Right ventricle myocardium inferior (tissue), 1 donor: ENCODE measurements around the gene RFC2. TPM values are rescaled to one million over a fixed set of nuclear protein-coding genes. Genes with fewer than 3 reads are reported as not detected.
"Not testable (repeated sequence)": the region's sequence is repeated elsewhere in the genome, so short reads cannot be mapped to it uniquely, and the experiment has no call there.

Experiments used
- ATAC-seq: fragments of 200-7000 bp; cut with Tn5 transposase; one replicate; pipeline ENCODE4 v1.9.1; 2020; ENCODE audit warnings: mild to moderate bottlenecking, moderate library complexity
- DNase-seq: peaks from one replicate; pipeline ENCODE4 v3.0.0; 2021; ENCODE audit errors: missing footprints
- intact Hi-C: fragments of 100-400 bp; cut with DNase I; formaldehyde crosslinking; loops from one replicate; pipeline ENCODE4 v1.11.0; 2022
- total RNA-seq: library from RNA; stranded (reverse); fragmentation: NEBNext Ultra II Directional; extraction: Animal tissue kit (Norgen Biotek cat#: 25700); gene quantifications from one replicate; pipeline ENCODE4 v1.2.1, GENCODE V29; 2021
- donor health status: DM: no; HTN: yes; CAD: no; lungs with severe emphysema.

RFC2 gene
- total RNA-seq, 1 donor from 2014 or later, result 12.4 TPM

DNA sequence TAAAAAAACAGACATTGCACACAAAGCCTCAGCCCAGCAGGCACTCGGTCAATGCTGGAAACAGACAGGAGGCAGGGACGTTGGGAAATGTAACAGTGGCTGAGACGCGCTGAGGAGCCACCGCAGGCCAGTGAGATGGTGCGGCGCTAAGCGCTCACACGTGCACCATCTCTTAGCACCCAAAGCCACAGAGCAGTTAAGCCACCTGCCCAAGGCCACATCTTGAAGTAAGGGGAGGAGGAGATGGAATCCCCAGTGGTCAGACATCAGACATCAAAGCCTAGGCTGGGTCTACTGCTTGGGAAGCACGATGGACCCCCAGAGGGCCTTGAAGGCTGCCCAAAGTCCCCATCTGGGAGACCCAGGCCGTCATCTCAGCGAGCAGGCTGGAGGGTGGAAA is 28.8 kb downstream of the RFC2 start:
- intact Hi-C loops, result no loop called here
- DNase-seq, result peak; percentile 33
- ATAC-seq, result no peak

DNA sequence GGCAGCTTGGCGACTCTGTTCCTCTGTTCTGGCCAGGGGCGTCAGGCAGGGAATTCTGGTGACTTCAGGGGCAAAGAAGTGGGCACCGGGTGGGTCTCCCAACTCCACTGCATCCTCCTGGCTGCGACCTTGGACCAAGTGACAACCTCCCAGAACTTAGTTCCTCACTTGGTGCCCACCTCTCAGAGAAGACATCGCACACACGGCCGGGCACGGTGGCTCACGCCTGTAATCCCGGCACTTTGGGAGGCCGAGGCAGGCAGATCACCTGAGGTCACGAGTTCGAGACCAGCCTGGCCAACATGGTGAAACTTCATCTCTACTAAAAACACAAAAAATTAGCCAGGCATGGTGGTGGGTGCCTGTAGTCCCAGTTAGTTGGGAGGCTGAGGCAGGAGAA is 29.3 kb downstream of the RFC2 start:
- peak; percentile 9 for DNase-seq
- intact Hi-C loops, ATAC-seq: not testable (repeated sequence)

DNA sequence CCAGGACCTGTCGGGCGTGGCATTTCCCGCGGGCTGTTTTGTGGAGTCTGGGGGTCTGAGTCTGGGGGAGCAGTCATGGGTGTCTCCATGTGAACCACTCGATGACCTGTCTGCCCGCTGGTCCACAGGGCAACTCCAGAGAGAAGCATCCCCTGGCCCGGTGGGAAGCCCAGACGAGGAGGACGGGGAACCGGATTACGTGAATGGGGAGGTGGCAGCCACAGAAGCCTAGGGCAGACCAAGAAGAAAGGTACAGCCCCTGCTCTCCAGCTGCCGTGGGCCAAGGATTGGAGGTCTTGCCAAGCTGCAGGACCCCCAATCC is 29.7 kb downstream of the RFC2 start:
- intact Hi-C loops, result no loop called here
- ATAC-seq (no peak), DNase-seq (peak; percentile 58)

- ATAC-seq, result no peak
- intact Hi-C loops, result no loop called here
- no peak for DNase-seq
Observed at GRCh38 chr7:74223711-74224510, 30.3 kb downstream of the RFC2 start.

DNA sequence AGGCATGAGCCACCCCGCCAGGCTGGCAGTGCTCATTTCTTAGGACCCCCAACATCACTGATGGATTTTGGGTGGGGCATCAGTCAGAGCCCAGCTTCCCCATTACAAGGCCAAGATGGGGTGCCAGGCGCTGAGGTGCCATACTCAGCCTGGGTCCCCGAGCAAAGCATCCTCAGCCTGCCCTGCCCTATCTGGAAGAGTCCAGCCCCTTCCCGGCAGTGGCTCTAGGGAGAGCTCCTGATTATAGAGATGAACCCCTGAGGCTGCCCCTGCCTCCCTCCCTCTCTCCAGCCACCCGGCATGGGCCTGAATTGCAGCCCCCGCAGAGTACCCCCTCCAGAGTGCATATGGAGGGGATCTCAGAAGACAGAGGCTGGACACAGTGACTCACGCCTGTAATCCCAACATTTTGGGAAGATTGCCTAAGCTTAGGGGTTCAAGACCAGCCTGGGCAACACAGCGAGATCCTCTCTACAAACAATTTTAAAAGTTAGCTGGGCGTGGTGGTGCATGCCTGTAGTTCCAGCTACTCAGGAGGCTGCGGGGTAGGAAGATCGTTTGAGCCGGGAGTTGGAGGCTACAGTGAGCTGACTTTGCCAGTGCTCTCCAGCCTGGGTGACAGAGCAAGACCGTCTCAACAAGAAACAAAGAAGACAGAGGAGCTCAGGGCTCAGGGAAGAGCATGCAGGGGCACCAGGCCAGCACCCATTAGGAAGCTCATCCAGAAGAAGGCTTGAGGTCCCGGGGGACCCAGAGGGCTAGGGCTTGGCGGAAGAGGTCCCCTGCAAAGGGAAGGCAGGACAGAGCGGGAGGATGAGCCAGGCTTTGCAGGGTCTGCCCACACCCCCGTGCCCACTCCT is 31.1 kb downstream of the RFC2 start:
- ATAC-seq, result no peak
- DNase-seq, result peak; percentile 57
- intact Hi-C loops, result no loop called here

DNA sequence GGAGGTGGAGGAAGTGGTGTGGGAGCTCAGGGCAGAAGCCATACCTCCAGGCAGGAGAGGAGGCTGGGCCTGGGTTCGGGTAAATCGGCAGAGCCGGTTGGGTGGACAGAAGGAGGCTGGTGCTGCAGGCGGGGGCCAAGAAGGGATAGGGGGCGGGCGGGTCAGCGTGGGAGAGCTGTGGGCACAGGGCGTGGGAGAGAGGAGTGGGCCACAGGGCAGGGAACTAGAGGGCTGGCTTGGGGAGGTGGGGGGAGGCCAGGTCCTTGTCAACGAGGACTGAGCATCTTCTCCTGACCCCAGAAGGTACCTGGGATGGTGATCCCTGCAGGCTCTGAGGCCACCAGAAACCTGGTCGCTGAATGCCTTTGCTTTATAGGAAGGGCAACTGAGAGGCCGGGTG is 32.5 kb downstream of the RFC2 start:
- intact Hi-C loops, result no loop called here
- ATAC-seq, result no peak
- peak; percentile 16 for DNase-seq

GRCh38 chr7:74220229-74220628 is 34.0 kb downstream of the RFC2 start:
- peak; percentile 16 for DNase-seq
- no peak for ATAC-seq
- intact Hi-C loops, result no loop called here

DNA sequence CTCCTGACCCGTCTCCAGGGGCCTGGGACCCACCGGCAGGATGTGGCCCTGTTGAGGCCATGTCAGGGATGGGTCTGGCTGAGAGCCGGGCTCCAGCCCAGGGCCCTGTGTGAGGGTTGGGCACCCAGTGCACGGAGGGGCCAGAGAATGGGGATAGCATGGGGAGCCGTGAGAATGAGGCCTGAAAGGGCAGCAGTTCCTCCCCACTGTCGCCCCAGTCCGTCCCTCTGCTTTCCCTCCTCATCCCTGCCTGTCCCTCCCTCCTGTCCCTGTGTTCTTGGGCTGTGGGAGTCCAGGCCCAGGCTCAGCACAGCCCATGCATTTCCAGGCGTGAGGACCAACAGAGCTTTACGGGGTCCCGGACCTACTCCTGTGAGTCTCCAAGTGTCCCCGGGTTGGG is 34.8 kb downstream of the RFC2 start:
- ATAC-seq (no peak), DNase-seq (peak; percentile 28)
- intact Hi-C loops, result no loop called here

- DNase-seq (peak; percentile 31), ATAC-seq (no peak)
- intact Hi-C loops, result no loop called here
Observed at GRCh38 chr7:74218343-74218698, 35.9 kb downstream of the RFC2 start.

- peak; percentile 6 for ATAC-seq
- intact Hi-C loops, result no loop called here
- DNase-seq, result peak; percentile 62
Observed at GRCh38 chr7:74217455-74218342, 36.5 kb downstream of the RFC2 start.

- peak; percentile 50 for DNase-seq
- ATAC-seq, result no peak
- intact Hi-C loops, result no loop called here
Observed at GRCh38 chr7:74216361-74216761, 37.8 kb downstream of the RFC2 start.

- peak; percentile 41 for DNase-seq
- intact Hi-C loops, result no loop called here
- no peak for ATAC-seq
Observed at GRCh38 chr7:74215921-74216320, 38.3 kb downstream of the RFC2 start.

- DNase-seq (peak; percentile 63), ATAC-seq (no peak)
- intact Hi-C loops, result no loop called here
Observed at GRCh38 chr7:74214816-74215630, 39.2 kb downstream of the RFC2 start.

DNA sequence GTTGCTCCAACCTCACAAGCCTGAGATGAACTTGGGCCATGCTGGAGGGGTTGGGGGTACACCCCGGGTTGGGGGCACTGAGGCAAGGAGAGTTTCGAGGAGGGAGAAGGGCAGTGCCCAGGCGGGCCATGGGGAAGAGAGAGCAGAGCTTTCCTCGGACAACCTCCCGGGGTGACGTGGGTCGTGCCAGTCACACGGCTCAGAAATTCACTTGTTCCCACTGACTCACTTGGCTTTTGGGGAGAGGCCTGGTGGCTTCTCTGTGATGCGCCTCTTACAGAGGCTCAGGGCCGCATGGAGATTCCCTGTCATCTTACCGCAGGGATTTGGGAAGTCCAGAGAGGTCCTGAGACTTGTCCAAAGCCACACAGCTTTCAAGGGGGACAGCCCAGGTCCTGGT is 41.5 kb downstream of the RFC2 start:
- ATAC-seq (no peak), DNase-seq (no peak)
- intact Hi-C loops, result no loop called here

GRCh38 chr7:74208241-74208640 is 46.0 kb downstream of the RFC2 start:
- intact Hi-C loops, DNase-seq, ATAC-seq: not testable (repeated sequence)

DNA sequence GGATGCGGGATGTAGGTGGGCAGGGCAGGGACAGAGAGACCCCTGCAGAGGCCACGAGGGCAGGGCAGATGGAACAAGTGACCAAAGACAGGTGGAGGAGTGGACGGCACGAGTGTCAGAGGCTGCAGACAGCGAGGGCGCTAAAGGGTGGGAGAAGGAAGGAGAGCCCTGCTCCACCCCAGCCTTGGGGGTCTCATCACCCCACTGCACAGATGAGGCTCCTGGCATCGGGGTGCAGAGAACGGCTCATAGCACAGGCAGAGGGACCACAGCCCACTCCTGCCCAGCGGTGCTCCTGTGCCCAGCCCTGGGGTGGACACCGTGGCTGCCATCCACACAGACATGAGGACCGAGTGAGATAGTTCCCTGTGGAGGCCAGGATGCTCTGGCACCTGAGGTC is 46.6 kb downstream of the RFC2 start:
- DNase-seq, result no peak
- intact Hi-C loops, result no loop called here
- no peak for ATAC-seq

DNA sequence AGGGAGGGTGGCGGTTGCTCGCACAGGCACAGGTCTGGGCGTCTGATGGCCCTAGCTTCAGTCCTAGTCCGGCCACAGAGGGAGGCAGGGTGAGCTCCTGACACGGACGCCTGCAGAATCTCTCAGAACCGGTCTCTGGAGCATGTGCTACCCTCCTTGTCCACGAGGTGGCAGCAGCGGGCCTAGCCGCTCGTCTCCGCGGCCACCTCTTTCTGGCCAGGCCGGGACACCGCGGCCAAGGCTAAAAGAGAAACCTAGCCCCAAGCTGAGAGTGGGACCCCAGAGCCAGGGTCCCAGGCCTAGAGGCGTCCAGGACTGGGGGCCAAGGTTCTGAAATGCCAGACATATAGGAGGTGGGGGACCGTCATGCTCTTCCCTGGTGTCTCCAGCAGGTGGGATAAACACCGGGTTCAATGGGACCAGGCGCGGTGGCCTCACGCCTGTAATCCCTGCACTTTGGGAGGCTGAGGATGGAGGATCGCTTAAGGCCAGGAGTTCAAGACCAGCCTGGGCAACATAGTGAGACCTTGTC is 47.5 kb downstream of the RFC2 start:
- ATAC-seq (peak; percentile 85), DNase-seq (peak; percentile 93)
- intact Hi-C loops, result loop anchor here (1.0 kb wide), 1 partner anchor 195 kb away; no protein-coding TSS in a partner anchor

DNA sequence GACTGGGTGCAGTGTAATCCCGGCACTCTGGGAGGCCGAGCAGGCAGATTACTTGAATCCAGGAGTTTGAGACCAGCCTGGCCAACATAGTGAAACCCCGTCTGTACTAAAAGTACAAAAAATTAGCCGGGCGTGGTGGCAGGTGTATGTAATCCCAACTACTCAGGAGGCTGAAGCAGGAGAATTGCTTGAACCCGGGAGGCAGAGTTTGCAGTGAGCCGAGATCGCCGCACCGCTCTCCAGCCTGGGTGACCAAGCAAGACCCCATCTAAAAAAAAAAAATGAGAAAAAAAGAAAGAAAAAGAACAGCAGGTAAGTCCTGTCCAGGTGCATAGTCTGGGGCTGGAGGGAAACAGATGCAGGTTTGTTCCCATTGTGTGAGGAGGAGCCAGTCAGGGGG is 48.1 kb downstream of the RFC2 start:
- intact Hi-C loops, result loop anchor here (1.0 kb wide), 1 partner anchor 195 kb away; no protein-coding TSS in a partner anchor
- ATAC-seq, result not testable (repeated sequence)
- DNase-seq, result peak; percentile 56
